GM23338 (cell line): Measurements from ENCODE around the gene CRADD.

Source experiments
- CREB1 ChIP-seq: fragments of 250-450 bp; sonication (Bioruptor Pico); IDR thresholded peaks from 2 replicates; pipeline ENCODE4 v1.5.0; 2020; ENCODE audit warnings: low read depth, mild to moderate bottlenecking, moderate library complexity
- EZH2 ChIP-seq: fragments of 200-600 bp; sonication (generic); IDR thresholded peaks from one replicate; pipeline ENCODE4 v1.8.0; 2017; ENCODE audit warnings: antibody characterized with exemption, mild to moderate bottlenecking, low read depth; ENCODE audit not compliant: unreplicated experiment
- EZH2phosphoT487 ChIP-seq: fragments of 200-600 bp; sonication (generic); IDR thresholded peaks from one replicate; pipeline ENCODE4 v1.8.1; 2018; ENCODE audit warnings: antibody characterized with exemption; ENCODE audit not compliant: unreplicated experiment
- JUNB ChIP-seq: IDR thresholded peaks from one replicate; pipeline ENCODE4 v1.6.1; 2016; ENCODE audit warnings: antibody characterized with exemption; ENCODE audit not compliant: unreplicated experiment
- NANOG ChIP-seq: IDR thresholded peaks from 2 replicates; pipeline ENCODE4 v1.6.1; 2016; ENCODE audit warnings: antibody characterized with exemption, borderline replicate concordance
- POLR2AphosphoS5 ChIP-seq: IDR thresholded peaks from 2 replicates; pipeline ENCODE4 v1.6.1; 2016; ENCODE audit warnings: antibody characterized with exemption, low read depth
- STAT1 ChIP-seq: IDR thresholded peaks from one replicate; pipeline ENCODE4 v1.6.1; 2016; ENCODE audit warnings: antibody characterized with exemption; ENCODE audit not compliant: unreplicated experiment
- ZNF114 ChIP-seq: fragments of 250-450 bp; sonication (Bioruptor Pico); IDR thresholded peaks from 2 replicates; pipeline ENCODE4 v1.5.0; 2020; ENCODE audit warnings: mild to moderate bottlenecking, moderate library complexity
- ZNF331 ChIP-seq: fragments of 250-450 bp; sonication (Bioruptor Pico); IDR thresholded peaks from 2 replicates; pipeline ENCODE4 v1.5.0; 2020; ENCODE audit warnings: low read depth, mild to moderate bottlenecking, moderate library complexity
- TF ChIP-seq, protein P1 (sequence below), 2 experiments: fragments of 200-600 bp in 1 of 2; sonication (generic) in 1 of 2; conservative IDR thresholded peaks; 2 replicates each; pipeline versions ENCODE4 v1.5.1 to v1.6.1; 2016 to 2017; ENCODE audit warnings: antibody characterized with exemption in 2 of 2, low read depth in 2 of 2, mild to moderate bottlenecking in 2 of 2, moderate library complexity in 1 of 2
- TF ChIP-seq, protein P2 (sequence below): IDR thresholded peaks from one replicate; pipeline ENCODE4 v1.6.1; 2018; ENCODE audit warnings: antibody characterized with exemption; ENCODE audit not compliant: unreplicated experiment
- TF ChIP-seq, protein P3 (sequence below): fragments of 250-450 bp; sonication (Bioruptor Pico); IDR thresholded peaks from 2 replicates; pipeline ENCODE4 v1.5.0; 2020; ENCODE audit warnings: mild to moderate bottlenecking, moderate library complexity
- TF ChIP-seq, protein P4 (sequence below): IDR thresholded peaks from 2 replicates; pipeline ENCODE4 v1.6.1; 2016; ENCODE audit warnings: antibody characterized with exemption

- TF ChIP-seq, protein P1, sequence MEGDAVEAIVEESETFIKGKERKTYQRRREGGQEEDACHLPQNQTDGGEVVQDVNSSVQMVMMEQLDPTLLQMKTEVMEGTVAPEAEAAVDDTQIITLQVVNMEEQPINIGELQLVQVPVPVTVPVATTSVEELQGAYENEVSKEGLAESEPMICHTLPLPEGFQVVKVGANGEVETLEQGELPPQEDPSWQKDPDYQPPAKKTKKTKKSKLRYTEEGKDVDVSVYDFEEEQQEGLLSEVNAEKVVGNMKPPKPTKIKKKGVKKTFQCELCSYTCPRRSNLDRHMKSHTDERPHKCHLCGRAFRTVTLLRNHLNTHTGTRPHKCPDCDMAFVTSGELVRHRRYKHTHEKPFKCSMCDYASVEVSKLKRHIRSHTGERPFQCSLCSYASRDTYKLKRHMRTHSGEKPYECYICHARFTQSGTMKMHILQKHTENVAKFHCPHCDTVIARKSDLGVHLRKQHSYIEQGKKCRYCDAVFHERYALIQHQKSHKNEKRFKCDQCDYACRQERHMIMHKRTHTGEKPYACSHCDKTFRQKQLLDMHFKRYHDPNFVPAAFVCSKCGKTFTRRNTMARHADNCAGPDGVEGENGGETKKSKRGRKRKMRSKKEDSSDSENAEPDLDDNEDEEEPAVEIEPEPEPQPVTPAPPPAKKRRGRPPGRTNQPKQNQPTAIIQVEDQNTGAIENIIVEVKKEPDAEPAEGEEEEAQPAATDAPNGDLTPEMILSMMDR (conservative IDR thresholded peaks at IDR 0.05; ENCODE audit: low read depth in 2 of 2) = no peak
- TF ChIP-seq CREB1 (CRISPR knock-in tag) (no peak), POLR2AphosphoS5 (no peak), EZH2 (no peak), STAT1 (no peak), EZH2phosphoT487 (no peak), NANOG (no peak), JUNB (no peak), ZNF331 (CRISPR knock-in tag) (no peak), ZNF114 (CRISPR knock-in tag) (no peak)
- TF ChIP-seq, protein P2, sequence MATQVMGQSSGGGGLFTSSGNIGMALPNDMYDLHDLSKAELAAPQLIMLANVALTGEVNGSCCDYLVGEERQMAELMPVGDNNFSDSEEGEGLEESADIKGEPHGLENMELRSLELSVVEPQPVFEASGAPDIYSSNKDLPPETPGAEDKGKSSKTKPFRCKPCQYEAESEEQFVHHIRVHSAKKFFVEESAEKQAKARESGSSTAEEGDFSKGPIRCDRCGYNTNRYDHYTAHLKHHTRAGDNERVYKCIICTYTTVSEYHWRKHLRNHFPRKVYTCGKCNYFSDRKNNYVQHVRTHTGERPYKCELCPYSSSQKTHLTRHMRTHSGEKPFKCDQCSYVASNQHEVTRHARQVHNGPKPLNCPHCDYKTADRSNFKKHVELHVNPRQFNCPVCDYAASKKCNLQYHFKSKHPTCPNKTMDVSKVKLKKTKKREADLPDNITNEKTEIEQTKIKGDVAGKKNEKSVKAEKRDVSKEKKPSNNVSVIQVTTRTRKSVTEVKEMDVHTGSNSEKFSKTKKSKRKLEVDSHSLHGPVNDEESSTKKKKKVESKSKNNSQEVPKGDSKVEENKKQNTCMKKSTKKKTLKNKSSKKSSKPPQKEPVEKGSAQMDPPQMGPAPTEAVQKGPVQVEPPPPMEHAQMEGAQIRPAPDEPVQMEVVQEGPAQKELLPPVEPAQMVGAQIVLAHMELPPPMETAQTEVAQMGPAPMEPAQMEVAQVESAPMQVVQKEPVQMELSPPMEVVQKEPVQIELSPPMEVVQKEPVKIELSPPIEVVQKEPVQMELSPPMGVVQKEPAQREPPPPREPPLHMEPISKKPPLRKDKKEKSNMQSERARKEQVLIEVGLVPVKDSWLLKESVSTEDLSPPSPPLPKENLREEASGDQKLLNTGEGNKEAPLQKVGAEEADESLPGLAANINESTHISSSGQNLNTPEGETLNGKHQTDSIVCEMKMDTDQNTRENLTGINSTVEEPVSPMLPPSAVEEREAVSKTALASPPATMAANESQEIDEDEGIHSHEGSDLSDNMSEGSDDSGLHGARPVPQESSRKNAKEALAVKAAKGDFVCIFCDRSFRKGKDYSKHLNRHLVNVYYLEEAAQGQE = no peak
- TF ChIP-seq, protein P3, sequence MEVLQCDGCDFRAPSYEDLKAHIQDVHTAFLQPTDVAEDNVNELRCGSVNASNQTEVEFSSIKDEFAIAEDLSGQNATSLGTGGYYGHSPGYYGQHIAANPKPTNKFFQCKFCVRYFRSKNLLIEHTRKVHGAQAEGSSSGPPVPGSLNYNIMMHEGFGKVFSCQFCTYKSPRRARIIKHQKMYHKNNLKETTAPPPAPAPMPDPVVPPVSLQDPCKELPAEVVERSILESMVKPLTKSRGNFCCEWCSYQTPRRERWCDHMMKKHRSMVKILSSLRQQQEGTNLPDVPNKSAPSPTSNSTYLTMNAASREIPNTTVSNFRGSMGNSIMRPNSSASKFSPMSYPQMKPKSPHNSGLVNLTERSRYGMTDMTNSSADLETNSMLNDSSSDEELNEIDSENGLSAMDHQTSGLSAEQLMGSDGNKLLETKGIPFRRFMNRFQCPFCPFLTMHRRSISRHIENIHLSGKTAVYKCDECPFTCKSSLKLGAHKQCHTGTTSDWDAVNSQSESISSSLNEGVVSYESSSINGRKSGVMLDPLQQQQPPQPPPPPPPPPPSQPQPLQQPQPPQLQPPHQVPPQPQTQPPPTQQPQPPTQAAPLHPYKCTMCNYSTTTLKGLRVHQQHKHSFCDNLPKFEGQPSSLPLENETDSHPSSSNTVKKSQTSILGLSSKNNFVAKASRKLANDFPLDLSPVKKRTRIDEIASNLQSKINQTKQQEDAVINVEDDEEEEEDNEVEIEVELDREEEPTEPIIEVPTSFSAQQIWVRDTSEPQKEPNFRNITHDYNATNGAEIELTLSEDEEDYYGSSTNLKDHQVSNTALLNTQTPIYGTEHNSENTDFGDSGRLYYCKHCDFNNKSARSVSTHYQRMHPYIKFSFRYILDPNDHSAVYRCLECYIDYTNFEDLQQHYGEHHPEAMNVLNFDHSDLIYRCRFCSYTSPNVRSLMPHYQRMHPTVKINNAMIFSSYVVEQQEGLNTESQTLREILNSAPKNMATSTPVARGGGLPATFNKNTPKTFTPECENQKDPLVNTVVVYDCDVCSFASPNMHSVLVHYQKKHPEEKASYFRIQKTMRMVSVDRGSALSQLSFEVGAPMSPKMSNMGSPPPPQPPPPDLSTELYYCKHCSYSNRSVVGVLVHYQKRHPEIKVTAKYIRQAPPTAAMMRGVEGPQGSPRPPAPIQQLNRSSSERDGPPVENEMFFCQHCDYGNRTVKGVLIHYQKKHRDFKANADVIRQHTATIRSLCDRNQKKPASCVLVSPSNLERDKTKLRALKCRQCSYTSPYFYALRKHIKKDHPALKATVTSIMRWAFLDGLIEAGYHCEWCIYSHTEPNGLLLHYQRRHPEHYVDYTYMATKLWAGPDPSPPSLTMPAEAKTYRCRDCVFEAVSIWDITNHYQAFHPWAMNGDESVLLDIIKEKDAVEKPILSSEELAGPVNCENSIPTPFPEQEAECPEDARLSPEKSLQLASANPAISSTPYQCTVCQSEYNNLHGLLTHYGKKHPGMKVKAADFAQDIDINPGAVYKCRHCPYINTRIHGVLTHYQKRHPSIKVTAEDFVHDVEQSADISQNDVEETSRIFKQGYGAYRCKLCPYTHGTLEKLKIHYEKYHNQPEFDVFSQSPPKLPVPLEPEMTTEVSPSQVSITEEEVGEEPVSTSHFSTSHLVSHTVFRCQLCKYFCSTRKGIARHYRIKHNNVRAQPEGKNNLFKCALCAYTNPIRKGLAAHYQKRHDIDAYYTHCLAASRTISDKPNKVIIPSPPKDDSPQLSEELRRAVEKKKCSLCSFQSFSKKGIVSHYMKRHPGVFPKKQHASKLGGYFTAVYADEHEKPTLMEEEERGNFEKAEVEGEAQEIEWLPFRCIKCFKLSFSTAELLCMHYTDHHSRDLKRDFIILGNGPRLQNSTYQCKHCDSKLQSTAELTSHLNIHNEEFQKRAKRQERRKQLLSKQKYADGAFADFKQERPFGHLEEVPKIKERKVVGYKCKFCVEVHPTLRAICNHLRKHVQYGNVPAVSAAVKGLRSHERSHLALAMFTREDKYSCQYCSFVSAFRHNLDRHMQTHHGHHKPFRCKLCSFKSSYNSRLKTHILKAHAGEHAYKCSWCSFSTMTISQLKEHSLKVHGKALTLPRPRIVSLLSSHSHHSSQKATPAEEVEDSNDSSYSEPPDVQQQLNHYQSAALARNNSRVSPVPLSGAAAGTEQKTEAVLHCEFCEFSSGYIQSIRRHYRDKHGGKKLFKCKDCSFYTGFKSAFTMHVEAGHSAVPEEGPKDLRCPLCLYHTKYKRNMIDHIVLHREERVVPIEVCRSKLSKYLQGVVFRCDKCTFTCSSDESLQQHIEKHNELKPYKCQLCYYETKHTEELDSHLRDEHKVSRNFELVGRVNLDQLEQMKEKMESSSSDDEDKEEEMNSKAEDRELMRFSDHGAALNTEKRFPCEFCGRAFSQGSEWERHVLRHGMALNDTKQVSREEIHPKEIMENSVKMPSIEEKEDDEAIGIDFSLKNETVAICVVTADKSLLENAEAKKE (CRISPR knock-in tag) = no peak
- TF ChIP-seq, protein P4, sequence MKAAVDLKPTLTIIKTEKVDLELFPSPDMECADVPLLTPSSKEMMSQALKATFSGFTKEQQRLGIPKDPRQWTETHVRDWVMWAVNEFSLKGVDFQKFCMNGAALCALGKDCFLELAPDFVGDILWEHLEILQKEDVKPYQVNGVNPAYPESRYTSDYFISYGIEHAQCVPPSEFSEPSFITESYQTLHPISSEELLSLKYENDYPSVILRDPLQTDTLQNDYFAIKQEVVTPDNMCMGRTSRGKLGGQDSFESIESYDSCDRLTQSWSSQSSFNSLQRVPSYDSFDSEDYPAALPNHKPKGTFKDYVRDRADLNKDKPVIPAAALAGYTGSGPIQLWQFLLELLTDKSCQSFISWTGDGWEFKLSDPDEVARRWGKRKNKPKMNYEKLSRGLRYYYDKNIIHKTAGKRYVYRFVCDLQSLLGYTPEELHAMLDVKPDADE = no peak
Observed at GRCh38 chr12:93751864-93752610, 74.9 kb downstream of the CRADD start.
